NCI-H1417 treated with DMSO at 0.1 percent for 48 hours (cell line): ENCODE results near the gene PRG2.
"Not testable (repeated sequence)": the region's sequence is repeated elsewhere in the genome, so short reads cannot be mapped to it uniquely, and the experiment has no call there.

Experiments used
- DNase-seq: peaks from one replicate; lab custom pipeline; 2025; lab: John Stamatoyannopoulos, UW

PRG2 gene

GRCh38 chr11:57347336-57347735, 43.1 kb downstream of the PRG2 start:
- no peak for DNase-seq

- DNase-seq, result peak; percentile 35
These were observed 44.8 kb downstream of the PRG2 start for GRCh38 chr11:57345555-57346211.

GRCh38 chr11:57344826-57345225, 45.6 kb downstream of the PRG2 start:
- no peak for DNase-seq

GRCh38 chr11:57343825-57344224, 46.6 kb downstream of the PRG2 start:
- no peak for DNase-seq

- DNase-seq, result no peak
These were observed 47.7 kb downstream of the PRG2 start for GRCh38 chr11:57342702-57343101.

GRCh38 chr11:57341250-57341808, 49.1 kb downstream of the PRG2 start:
- DNase-seq, result no peak

GRCh38 chr11:57340039-57340615, 50.3 kb downstream of the PRG2 start:
- DNase-seq, result no peak

GRCh38 chr11:57339328-57339727, 51.1 kb downstream of the PRG2 start:
- no peak for DNase-seq

- no peak for DNase-seq
These were observed 52.3 kb downstream of the PRG2 start, which contains the start of gene P2RX3 for GRCh38 chr11:57338142-57338541. P2RX3 (plus strand) TSS chr11:57338352; CDS start chr11:57338551, 199 bp downstream.

GRCh38 chr11:57336856-57337255, 53.6 kb downstream of the PRG2 start:
- DNase-seq, result not testable (repeated sequence)
